Endothelial cell of umbilical vein (primary cell): ENCODE data around the gene VRK1. TPM values are rescaled to one million over a fixed set of nuclear protein-coding genes. Genes with fewer than 3 reads are reported as not detected.

Experiments used
- BruUV-seq: library from RNA; stranded (reverse); fragments of 400-500 nt; replicated peaks from 2 replicates; lab custom pipeline; 2021; lab: Mats Ljungman, UMichigan
- CTCF ChIA-PET: fragments of 300-600, 350-600 bp; sonication (Branson Sonifier 250); formaldehyde crosslinking; loops from one replicate; lab custom pipeline; 2021; ENCODE audit warnings: antibody characterized with exemption, inconsistent platforms; lab: Charles Lee
- POLR2A ChIA-PET: fragments of 300-600, 350-600 bp; sonication (Branson Sonifier 250); formaldehyde crosslinking; loops from one replicate; lab custom pipeline; 2021; ENCODE audit warnings: antibody characterized with exemption, inconsistent platforms; lab: Charles Lee
- DNase-seq: peaks from one replicate; pipeline ENCODE4 v3.0.0-alpha.2; 2011; ENCODE audit warnings: low read depth, low spot score
- FAIRE-seq: peaks from 2 replicates; lab custom pipeline; 2011; peaks lifted over from hg19 to GRCh38; lab: Jason Lieb, UNC
- H2AFZ ChIP-seq: 2 replicates; pipeline ENCODE4 v1.6.0; 2012; ENCODE audit warnings: low read depth, low read length, control low read depth, inconsistent platforms
- H3K27ac ChIP-seq: 2 replicates; pipeline ENCODE4 v1.5.1; 2011; ENCODE audit warnings: low read depth, mild to moderate bottlenecking, control low read depth, low read length, moderate library complexity; ENCODE audit not compliant: insufficient read depth
- H3K27me3 ChIP-seq, 2 experiments: 2 replicates each; pipeline versions ENCODE4 v1.6.0 to v1.6.1; 2011; ENCODE audit warnings: low read length in 2 of 2, mixed read lengths in 1 of 2; ENCODE audit not compliant: control insufficient read depth in 2 of 2, insufficient read depth in 2 of 2
- H3K36me3 ChIP-seq, 2 experiments: 2 replicates in 1 of 2; 3 replicates in 1 of 2; pipeline ENCODE4 v1.5.1; 2011; ENCODE audit warnings: low read length in 2 of 2, mild to moderate bottlenecking in 1 of 2, moderate library complexity in 1 of 2; ENCODE audit not compliant: control insufficient read depth in 2 of 2, insufficient read depth in 2 of 2; ENCODE audit errors: extremely low read depth in 1 of 2
- H3K4me1 ChIP-seq: 3 replicates; pipeline ENCODE4 v1.5.1; 2011; ENCODE audit warnings: mild to moderate bottlenecking, low read length; ENCODE audit not compliant: control insufficient read depth, insufficient read depth; ENCODE audit errors: extremely low read depth
- H3K4me2 ChIP-seq: 2 replicates; pipeline ENCODE4 v1.6.1; 2011; ENCODE audit warnings: low read length, control low read depth, mixed read lengths; ENCODE audit not compliant: insufficient read depth
- H3K4me3 ChIP-seq, 3 experiments: fragments of 200-600 bp in 1 of 3; sonication (generic), shearing (Covaris generic) in 1 of 3; replicated peaks in 1 of 3; 2 replicates each; pipeline ENCODE4 v1.5.1; 2011 to 2016; ENCODE audit warnings: control low read depth in 3 of 3, low read length in 3 of 3, mild to moderate bottlenecking in 2 of 3, inconsistent platforms in 1 of 3, low read depth in 1 of 3, moderate library complexity in 1 of 3; ENCODE audit not compliant: insufficient read depth in 1 of 3
- H3K79me2 ChIP-seq: 2 replicates; pipeline ENCODE4 v1.6.0; 2012; ENCODE audit warnings: low read length, inconsistent platforms; ENCODE audit not compliant: control insufficient read depth, insufficient read depth
- H3K9ac ChIP-seq: replicated peaks from 2 replicates; pipeline ENCODE3; 2011; ENCODE audit warnings: low read length, control low read depth; ENCODE audit not compliant: insufficient read depth; ENCODE audit errors: extremely low read depth
- H3K9me1 ChIP-seq: replicated peaks from 3 replicates; pipeline ENCODE4 v1.6.0; 2011; ENCODE audit warnings: mild to moderate bottlenecking, low read length; ENCODE audit not compliant: control insufficient read depth, insufficient read depth; ENCODE audit errors: extremely low read depth
- H3K9me3 ChIP-seq: replicated peaks from 2 replicates; pipeline ENCODE4 v1.5.1; 2012; ENCODE audit warnings: low read length, inconsistent platforms; ENCODE audit not compliant: control insufficient read depth, insufficient read depth
- H4K20me1 ChIP-seq: replicated peaks from 2 replicates; pipeline ENCODE3; 2011; ENCODE audit warnings: mild to moderate bottlenecking, low read length; ENCODE audit not compliant: control insufficient read depth, insufficient read depth; ENCODE audit errors: extremely low read depth
- CTCF ChIP-seq, 2 donors: IDR thresholded peaks; 1 replicate in 1 of 2; 2 replicates in 1 of 2; pipeline ENCODE4 v1.5.1; 2011; ENCODE audit warnings: low read length in 2 of 2, mild to moderate bottlenecking in 2 of 2, moderate library complexity in 2 of 2, control low read depth in 1 of 2, inconsistent platforms in 1 of 2, low read depth in 1 of 2; ENCODE audit not compliant: insufficient read depth in 1 of 2; ENCODE audit errors: extremely low read depth in 1 of 2
- EZH2 ChIP-seq: IDR thresholded peaks from 2 replicates; pipeline ENCODE4 v1.6.1; 2012; ENCODE audit warnings: borderline replicate concordance, low read depth, mild to moderate bottlenecking, moderate library complexity, low read length, inconsistent platforms; ENCODE audit not compliant: severe bottlenecking
- FOS ChIP-seq: IDR thresholded peaks from 2 replicates; pipeline ENCODE4 v1.6.1; 2011; ENCODE audit warnings: mild to moderate bottlenecking, low read length, moderate library complexity, borderline replicate concordance; ENCODE audit not compliant: insufficient read depth
- GATA2 ChIP-seq: IDR thresholded peaks from 2 replicates; pipeline ENCODE4 v1.7.0; 2011; ENCODE audit warnings: low read depth, mild to moderate bottlenecking, moderate library complexity, mixed read lengths, low read length; ENCODE audit not compliant: insufficient read length, insufficient read depth
- JUN ChIP-seq: IDR thresholded peaks from 2 replicates; pipeline ENCODE4 v1.6.1; 2011; ENCODE audit warnings: borderline replicate concordance, low read depth; ENCODE audit not compliant: insufficient read length, insufficient read depth
- MYC ChIP-seq: IDR thresholded peaks from one replicate; pipeline ENCODE4 v1.6.1; 2011; ENCODE audit warnings: mild to moderate bottlenecking, low read depth, low read length
- POLR2A ChIP-seq: IDR thresholded peaks from 2 replicates; pipeline ENCODE4 v1.6.1; 2012; ENCODE audit warnings: low read depth, mild to moderate bottlenecking, control low read depth, low read length
- POLR2AphosphoS5 ChIP-seq: IDR thresholded peaks from 2 replicates; pipeline ENCODE4 v1.6.1; 2012; ENCODE audit warnings: low read depth, mild to moderate bottlenecking, control low read depth, low read length, moderate library complexity; ENCODE audit not compliant: insufficient read depth
- dilution Hi-C: fragments of 300-500 bp; cut with MboI; formaldehyde crosslinking; loops from one replicate; pipeline ENCODE4 v1.15.0; 2019; ENCODE audit warnings: low sequenced_read_pairs; ENCODE audit not compliant: extremely low pct_ligation_motif_present
- intact Hi-C: fragments of 100-400 bp; cut with micrococcal nuclease; formaldehyde crosslinking; loops from one replicate; pipeline ENCODE4 v1.10.0; 2022
- polyA plus RNA-seq, 4 experiments: library from polyadenylated mRNA; depleted of rRNA in 3 of 4; stranded (reverse) in 3 of 4; unstranded in 1 of 4; fragments of >200 nt; gene quantifications; 2 replicates each; pipeline versions ENCODE4 v1.2.1 to v1.2.3, GENCODE V29; 2011 to 2012; ENCODE audit warnings: missing spikeins in 1 of 4
- total RNA-seq: library from RNA; stranded (reverse); gene quantifications from 2 replicates; pipeline ENCODE4 v1.2.3, GENCODE V29; 2021
- TF ChIP-seq, protein P1 (sequence below): IDR thresholded peaks from 2 replicates; pipeline ENCODE4 v1.6.1; 2011; ENCODE audit not compliant: insufficient read depth, insufficient read length

VRK1 gene
- total and polyA plus RNA-seq, 2 donors (not counting 3 experiments of a cell fraction or from before 2014, with no cell fraction given): 7.1 to 31.7 TPM

GRCh38 chr14:96756745-96757144, 40.4 kb upstream of the VRK1 start:
- Histone ChIP-seq H3K79me2 (no peaks in the 10 kb centered on the region), H3K27ac (no peak overlapping the region), H2AFZ (no peak overlapping the region), H3K4me1 (no peaks in the 10 kb centered on the region), H3K9ac (no peak overlapping the region), H3K4me2 (no peak overlapping the region), H3K36me3 (no peaks in the 10 kb centered on the region), H3K9me3 (no peaks in the 10 kb centered on the region), H3K4me3 (no peak overlapping the region), H4K20me1 (no peaks in the 10 kb centered on the region), H3K27me3 (no peaks in the 10 kb centered on the region), H3K9me1 (no peaks in the 10 kb centered on the region)
- POLR2A ChIA-PET: no interaction called here
- TF ChIP-seq POLR2AphosphoS5 (no peak), GATA2 (no peak), EZH2 (no peak), JUN (no peak), FOS (no peak), POLR2A (no peak), CTCF (IDR thresholded peaks at IDR 0.05; ENCODE audit: extremely low read depth in 1 of 2, insufficient read depth in 1 of 2, low read depth in 1 of 2, low read length in 2 of 2) (no peak), MYC (no peak)
- TF ChIP-seq, protein P1, sequence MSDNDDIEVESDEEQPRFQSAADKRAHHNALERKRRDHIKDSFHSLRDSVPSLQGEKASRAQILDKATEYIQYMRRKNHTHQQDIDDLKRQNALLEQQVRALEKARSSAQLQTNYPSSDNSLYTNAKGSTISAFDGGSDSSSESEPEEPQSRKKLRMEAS: no peak
- CTCF ChIA-PET: interaction anchor here (1.3 to 2.0 kb wide), 3 partner anchors 12 to 33 kb away, joined by 3 to 4 read pairs (median 4); no protein-coding TSS in a partner anchor
- BruUV-seq: no TSS peak
- intact Hi-C loops: no loop called here
- FAIRE-seq: no peak
- dilution Hi-C loops: no loop called here
- no peak for DNase-seq
